ACC112 (cell line): ENCODE data around the gene OR6K2.

Experiments used
- H2AFZ ChIP-seq: fragments of 200-600 bp; sonication (generic); one replicate; pipeline ENCODE4 v1.6.0; 2017; ENCODE audit warnings: antibody characterized with exemption, low read length; ENCODE audit not compliant: unreplicated experiment
- H3K27ac ChIP-seq: fragments of 200-600 bp; sonication (generic); 2 replicates; pipeline ENCODE4 v1.5.1; 2014; ENCODE audit warnings: low read depth, mild to moderate bottlenecking, antibody characterized with exemption, low read length, moderate library complexity
- H3K27me3 ChIP-seq: fragments of 200-600 bp; sonication (generic); 2 replicates; pipeline ENCODE4 v1.6.1; 2014; ENCODE audit warnings: mild to moderate bottlenecking, antibody characterized with exemption, low read length, moderate library complexity, mixed read lengths; ENCODE audit not compliant: insufficient read depth
- H3K36me3 ChIP-seq: fragments of 200-600 bp; sonication (generic); 2 replicates; pipeline ENCODE4 v1.6.1; 2016; ENCODE audit warnings: mild to moderate bottlenecking, antibody characterized with exemption, low read length, moderate library complexity, mixed read lengths; ENCODE audit not compliant: insufficient read depth
- H3K4me1 ChIP-seq: fragments of 200-600 bp; sonication (generic); one replicate; pipeline ENCODE4 v1.6.1; 2016; ENCODE audit warnings: low read length, mixed read lengths; ENCODE audit not compliant: insufficient read depth, unreplicated experiment, control insufficient read depth
- H3K4me3 ChIP-seq: fragments of 200-600 bp; sonication (generic); 2 replicates; pipeline ENCODE4 v1.5.1; 2014; ENCODE audit warnings: mild to moderate bottlenecking, low read depth, low read length
- H3K79me2 ChIP-seq: fragments of 200-600 bp; sonication (generic); one replicate; pipeline ENCODE4 v1.6.0; 2016; ENCODE audit warnings: low read length; ENCODE audit not compliant: control insufficient read depth, unreplicated experiment, insufficient read depth

Gene OR6K2

DNA sequence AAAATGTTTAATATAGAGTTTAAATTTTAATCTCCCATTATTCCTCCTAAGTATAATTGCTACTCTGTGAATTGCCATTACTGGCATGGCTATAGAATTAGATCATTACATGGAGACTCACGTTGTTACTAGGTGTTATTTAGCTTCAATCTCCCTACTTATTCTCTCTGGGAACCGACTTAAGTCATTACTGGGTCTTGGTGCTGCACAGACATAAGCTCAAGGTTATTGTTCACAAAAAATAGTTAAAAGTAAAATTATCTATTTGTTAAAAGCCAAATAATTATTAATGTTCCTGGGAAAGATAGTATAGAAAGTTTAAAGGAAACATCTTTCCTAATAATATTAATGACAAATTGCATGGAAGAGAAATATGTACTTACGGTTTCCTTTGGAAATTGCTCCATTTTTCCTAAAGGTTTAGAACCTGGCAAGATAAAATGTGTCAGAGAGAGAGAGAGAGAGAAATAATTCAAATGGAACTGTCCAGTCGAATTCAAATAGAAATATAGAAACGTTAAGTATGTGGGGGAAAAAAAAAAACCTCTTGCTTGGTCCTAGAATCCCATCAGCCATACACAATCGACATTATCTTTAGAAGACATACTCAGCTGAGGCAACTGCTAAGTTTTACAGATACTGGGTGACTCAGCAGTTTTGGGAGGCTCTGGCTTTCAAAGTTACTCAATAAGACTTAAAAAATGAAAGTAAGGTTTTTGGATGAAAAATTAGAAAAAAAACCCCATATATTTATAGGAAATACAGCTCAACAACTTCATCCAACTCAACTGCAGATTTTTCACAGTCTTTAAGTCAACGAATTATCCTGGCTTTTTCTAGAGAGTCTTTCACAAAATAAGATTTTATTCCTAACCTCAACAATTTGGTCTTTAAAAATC, 14.1 kb downstream of the OR6K2 start, which contains the start of gene SPTA1:
Gene SPTA1, minus strand, starts transcription at position 605 of the 899 bp plus-strand sequence. Its CDS starts 198 bp downstream, at position 407.
- Histone ChIP-seq H3K27ac (no peak within 1 kb of the TSS), H3K4me3 (no peak within 1 kb of the TSS)

GRCh38 chr1:158685085-158685484, 15.4 kb downstream of the OR6K2 start:
- no peaks in the 10 kb centered on the region for H3K79me2 ChIP-seq
- H3K4me1 ChIP-seq, result no peaks in the 10 kb centered on the region
- no peaks in the 10 kb centered on the region for H3K36me3 ChIP-seq
- no peak overlapping the region for H3K4me3 ChIP-seq
- H3K27me3 ChIP-seq, result 0 out of 2 replicates have a peak, but pooled peaks cover 4% of the 10 kb centered on the region
- H2AFZ ChIP-seq, result no peak overlapping the region
- H3K27ac ChIP-seq, result no peak overlapping the region

More for the DNA sequence above, 14.1 kb downstream of the OR6K2 start, which contains the start of gene SPTA1:
- Histone ChIP-seq H3K79me2 (no peaks in the 10 kb centered on the region), H2AFZ (no peak within 1 kb of the TSS), H3K27me3 (0 out of 2 replicates have a peak, but pooled peaks cover 2% of the 10 kb centered on the region), H3K4me1 (no peaks in the 10 kb centered on the region), H3K36me3 (no peaks in the 10 kb centered on the region)

DNA sequence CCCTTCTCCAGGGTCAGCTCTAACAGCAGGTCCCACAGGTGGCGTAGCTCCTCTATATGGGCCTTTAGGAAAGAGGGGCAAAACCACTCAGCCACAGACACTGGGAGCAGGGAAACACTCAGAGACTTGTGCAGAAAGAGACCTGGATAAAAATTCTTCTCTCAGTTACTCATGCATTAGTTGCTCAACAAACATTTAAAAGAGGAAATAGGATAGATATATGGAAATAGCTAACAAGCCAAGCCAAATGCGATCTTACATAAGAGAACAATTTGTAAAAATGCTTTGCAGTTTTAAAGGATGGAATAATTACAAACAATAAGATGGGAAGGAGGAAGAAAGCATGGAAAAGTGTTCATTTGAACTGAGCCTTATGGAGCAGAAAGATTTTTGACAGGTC, 18.8 kb downstream of the OR6K2 start:
- no peaks in the 10 kb centered on the region for H3K4me1 ChIP-seq
- no peak overlapping the region for H3K27ac ChIP-seq
- no peaks in the 10 kb centered on the region for H3K36me3 ChIP-seq
- H3K27me3 ChIP-seq, result 0 out of 2 replicates have a peak, but pooled peaks cover 4% of the 10 kb centered on the region
- no peak overlapping the region for H3K4me3 ChIP-seq
- H3K79me2 ChIP-seq, result no peaks in the 10 kb centered on the region
- no peak overlapping the region for H2AFZ ChIP-seq

GRCh38 chr1:158679289-158679688, 21.2 kb downstream of the OR6K2 start:
- Histone ChIP-seq H3K4me1 (no peaks in the 10 kb centered on the region), H3K36me3 (no peaks in the 10 kb centered on the region), H2AFZ (no peak overlapping the region), H3K27ac (no peak overlapping the region), H3K79me2 (no peaks in the 10 kb centered on the region), H3K4me3 (no peak overlapping the region), H3K27me3 (0 out of 2 replicates have a peak, but pooled peaks cover 4% of the 10 kb centered on the region)

DNA sequence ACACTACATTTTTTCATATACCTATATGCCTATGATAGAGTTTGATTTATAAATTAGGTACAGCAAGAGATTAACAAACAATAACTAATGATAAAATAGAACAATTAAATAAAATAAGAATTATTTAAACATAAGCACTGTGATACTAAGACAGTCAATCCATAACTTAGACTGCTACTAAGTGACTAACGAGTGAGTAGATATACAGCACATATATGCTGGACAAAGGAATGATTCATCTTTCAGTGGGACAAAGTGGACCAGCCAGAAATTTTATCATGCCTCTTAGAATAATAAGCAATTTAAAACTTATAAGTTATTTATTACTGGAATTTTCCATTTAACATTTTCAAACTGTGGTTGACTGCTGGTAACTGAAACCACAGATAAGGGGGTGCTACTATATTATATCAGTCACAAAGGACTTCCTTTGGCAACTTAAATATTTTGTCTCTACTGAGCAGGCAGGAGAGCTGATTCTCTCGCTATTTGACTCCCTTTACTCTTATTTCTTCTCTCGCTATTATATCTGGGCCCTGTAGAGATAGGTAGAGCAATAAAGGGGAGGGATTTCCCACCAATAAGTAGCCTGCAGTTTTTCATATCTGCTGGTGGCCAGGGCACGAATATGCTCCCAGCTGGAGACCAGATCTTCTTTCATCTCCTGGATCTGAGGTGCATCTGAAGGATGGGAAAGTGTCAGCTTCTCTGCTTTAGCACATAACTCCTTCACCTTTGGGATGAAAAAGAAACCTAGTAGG, 24.7 kb downstream of the OR6K2 start:
- H3K36me3 ChIP-seq, result no peaks in the 10 kb centered on the region
- H3K4me1 ChIP-seq, result no peaks in the 10 kb centered on the region
- H3K27ac ChIP-seq, result no peak overlapping the region
- no peak overlapping the region for H2AFZ ChIP-seq
- H3K27me3 ChIP-seq, result no peaks in the 10 kb centered on the region
- H3K4me3 ChIP-seq, result no peak overlapping the region
- H3K79me2 ChIP-seq, result no peaks in the 10 kb centered on the region

GRCh38 chr1:158674302-158674701, 26.1 kb downstream of the OR6K2 start:
- Histone ChIP-seq H3K4me3 (no peak overlapping the region), H3K27me3 (no peaks in the 10 kb centered on the region), H3K4me1 (no peaks in the 10 kb centered on the region), H2AFZ (no peak overlapping the region), H3K36me3 (no peaks in the 10 kb centered on the region), H3K79me2 (no peaks in the 10 kb centered on the region), H3K27ac (no peak overlapping the region)

DNA sequence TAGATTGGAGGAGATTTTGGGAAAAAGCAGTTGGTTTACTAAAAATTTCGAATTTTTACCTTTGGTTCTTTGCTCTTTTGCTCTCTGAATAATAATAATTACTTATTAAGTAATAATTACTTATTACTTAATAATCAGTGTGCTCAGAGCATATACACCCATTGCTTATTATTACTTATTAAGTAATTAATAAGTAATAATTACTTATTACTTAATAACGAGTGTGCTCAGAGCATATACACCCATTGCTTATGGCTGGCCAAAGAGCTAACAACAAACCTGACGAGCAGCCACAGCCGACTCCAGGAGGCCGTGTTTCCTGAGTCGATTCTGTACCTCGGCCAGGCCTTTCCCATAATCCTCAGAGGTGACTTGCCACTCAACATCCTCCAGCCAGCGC, 34.4 kb downstream of the OR6K2 start:
- H3K36me3 ChIP-seq, result no peaks in the 10 kb centered on the region
- no peak overlapping the region for H3K4me3 ChIP-seq
- no peak overlapping the region for H2AFZ ChIP-seq
- no peaks in the 10 kb centered on the region for H3K79me2 ChIP-seq
- no peaks in the 10 kb centered on the region for H3K4me1 ChIP-seq
- no peaks in the 10 kb centered on the region for H3K27me3 ChIP-seq
- H3K27ac ChIP-seq, result no peak overlapping the region

GRCh38 chr1:158654571-158654970, 45.9 kb downstream of the OR6K2 start:
- Histone ChIP-seq H3K4me3 (no peak overlapping the region), H3K27me3 (no peaks in the 10 kb centered on the region), H3K4me1 (no peaks in the 10 kb centered on the region), H3K36me3 (no peaks in the 10 kb centered on the region), H2AFZ (no peak overlapping the region), H3K79me2 (no peaks in the 10 kb centered on the region), H3K27ac (no peak overlapping the region)

GRCh38 chr1:158654086-158654485, 46.4 kb downstream of the OR6K2 start:
- Histone ChIP-seq H3K4me3 (no peak overlapping the region), H3K4me1 (no peaks in the 10 kb centered on the region), H3K27ac (no peak overlapping the region), H3K36me3 (no peaks in the 10 kb centered on the region), H3K27me3 (no peaks in the 10 kb centered on the region), H3K79me2 (no peaks in the 10 kb centered on the region), H2AFZ (no peak overlapping the region)

GRCh38 chr1:158652721-158653334, 47.6 kb downstream of the OR6K2 start:
- Histone ChIP-seq H3K36me3 (no peaks in the 10 kb centered on the region), H3K79me2 (no peaks in the 10 kb centered on the region), H3K4me3 (peak overlapping the region; percentile 64), H3K27ac (no peak overlapping the region), H2AFZ (peak overlapping the region; percentile 33), H3K27me3 (no peaks in the 10 kb centered on the region), H3K4me1 (no peaks in the 10 kb centered on the region)
